Inflammatory macrophage treated with lipopolysaccharide for 1 hour (primary cell): Measurements from ENCODE around the gene SYNGR1.

Experiments used
- DNase-seq, 2 donors: peaks; one replicate each; pipeline ENCODE4 v3.0.0-alpha.2; 2020 to 2022

SYNGR1 gene

DNA sequence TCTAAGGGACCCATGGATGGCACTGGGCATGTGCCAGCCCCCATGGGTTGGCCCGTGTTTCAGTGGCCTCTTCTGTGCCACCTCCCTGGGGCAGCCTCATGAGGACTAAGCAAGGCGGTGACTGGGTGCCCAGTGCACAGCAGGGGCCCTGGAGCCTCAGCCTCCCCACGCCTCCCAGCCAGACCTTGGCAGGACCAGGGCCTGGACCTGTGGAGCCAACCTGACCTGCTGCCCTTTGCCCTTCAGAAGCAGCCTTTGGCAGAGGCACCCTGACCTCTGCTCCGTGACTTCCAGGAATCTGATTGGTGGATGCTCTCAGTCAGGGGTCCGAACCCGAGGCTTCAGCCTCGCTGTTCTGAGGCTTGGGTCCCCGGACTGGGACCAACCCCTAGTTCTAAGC lies 25.0 kb downstream of the SYNGR1 start:
- no peak for DNase-seq

DNA sequence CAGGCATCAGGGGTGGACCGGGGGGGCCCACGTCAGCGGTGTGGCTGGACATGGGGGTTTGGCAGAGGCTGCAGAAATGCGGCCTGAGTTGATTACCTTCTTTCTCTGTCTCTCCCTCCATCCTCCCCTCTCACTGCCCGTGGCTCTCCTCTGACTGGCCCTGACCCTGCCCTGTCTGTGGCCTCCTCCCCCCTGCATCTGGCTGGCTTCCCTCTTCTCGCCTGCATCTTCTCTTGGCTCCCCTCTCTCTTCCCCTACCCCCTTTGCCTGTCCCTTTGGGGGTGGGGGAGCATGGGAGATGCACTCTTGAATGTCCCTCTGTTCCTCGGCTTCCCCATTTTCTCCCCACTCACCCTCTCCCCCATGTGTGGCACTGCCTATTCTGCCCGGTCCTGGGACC lies 25.9 kb downstream of the SYNGR1 start:
- DNase-seq: no peak

DNA sequence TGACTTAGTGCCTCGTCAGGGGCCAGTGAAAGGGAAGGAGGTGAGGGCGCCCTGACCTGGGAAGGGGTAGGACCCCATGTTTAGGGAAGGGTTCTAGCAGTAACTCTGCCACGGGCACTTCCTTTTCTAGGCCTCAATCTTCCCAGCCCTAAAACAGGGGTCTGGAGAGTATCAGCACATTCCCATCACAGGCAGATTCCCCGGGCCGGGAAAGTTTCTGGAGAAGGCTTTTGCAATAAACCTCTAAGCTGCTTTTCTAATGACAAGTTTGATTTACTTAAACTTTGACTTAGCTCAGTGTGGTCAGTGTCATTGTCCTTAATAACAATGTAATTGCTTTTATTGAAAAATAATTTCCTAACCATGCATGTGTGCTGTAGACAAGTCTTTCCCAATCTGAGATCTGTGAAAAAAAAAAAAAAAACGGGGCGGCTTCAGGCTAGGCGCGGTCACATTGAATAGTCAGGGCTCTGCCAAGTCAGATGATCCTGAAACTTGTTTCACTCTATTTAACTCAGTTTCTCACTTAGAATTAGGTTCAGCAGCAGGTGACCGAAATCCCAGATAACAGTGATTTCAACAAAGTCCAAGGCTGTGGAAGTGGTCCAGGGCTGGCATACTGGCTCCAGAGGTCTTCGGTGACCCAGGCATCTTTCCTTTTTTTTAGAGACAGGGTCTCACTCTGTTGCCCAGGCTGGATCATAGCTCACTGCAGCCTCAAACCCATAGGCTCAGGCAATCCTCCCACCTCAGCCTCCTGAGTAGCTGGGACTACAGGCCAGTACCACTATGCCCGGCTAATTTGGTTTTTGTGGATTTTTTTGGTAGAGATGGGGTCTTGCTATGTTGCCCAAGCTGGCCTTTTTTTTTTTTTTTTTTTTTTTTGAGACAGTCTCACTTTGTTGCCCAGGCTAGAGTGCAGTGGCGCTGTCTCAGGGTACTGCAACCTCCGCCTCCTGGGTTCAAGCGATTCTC lies 30.3 kb downstream of the SYNGR1 start:
- DNase-seq: no peak

DNA sequence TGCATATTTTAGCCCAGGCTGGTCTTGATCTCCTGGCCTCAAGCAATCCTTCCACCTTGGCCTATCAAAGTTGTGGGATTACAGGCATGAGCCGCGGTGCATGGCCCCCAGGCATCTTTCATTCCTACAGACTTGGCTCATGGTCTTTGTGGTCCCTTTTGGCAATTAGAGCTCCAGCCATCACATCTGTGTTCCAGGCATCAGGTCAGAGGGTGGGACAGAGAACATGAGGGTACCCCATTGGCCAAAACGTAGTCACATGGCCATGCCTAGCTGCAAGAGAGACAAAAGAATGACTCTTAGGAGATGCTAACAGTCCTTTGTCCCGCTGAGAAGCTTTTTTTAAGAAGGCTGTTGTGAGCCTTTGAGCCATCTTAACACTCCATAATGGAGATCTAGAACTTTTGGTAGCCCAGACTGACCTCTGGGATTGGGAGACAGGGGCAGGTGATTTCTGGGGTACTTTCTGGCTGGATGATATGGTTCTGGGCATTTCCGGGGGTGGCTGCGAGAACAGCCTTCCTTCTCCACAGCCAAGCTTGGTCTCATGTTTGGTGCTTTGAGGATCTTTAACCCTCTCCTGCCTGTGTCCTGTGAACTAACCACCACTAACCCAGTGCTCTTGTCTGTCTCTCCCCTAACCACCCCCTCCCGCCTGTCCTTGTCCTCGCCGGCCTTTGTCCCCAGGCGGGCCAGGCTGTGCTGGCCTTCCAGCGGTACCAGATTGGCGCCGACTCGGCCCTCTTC lies 31.4 kb downstream of the SYNGR1 start:
- no peak for DNase-seq

DNA sequence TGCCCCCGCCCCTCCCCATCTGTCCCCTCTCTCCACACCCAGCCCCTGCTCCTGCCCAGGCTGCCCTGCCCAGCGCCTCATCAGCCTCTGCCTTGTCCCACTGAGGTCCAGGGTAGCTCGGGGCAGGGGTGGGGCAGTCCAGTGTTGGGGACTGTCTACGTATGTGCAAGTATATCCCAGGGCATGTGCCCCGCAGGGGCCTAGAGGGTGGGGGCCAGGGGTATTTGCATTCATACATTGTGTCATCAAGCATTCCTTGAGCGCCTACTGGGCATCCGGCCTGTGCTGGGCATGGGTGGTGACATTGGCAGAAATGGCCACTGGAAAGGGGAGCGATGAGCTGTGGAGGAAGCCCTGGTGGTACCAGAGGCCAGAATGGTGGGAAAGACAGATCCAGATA lies 32.1 kb downstream of the SYNGR1 start:
- DNase-seq: no peak

DNA sequence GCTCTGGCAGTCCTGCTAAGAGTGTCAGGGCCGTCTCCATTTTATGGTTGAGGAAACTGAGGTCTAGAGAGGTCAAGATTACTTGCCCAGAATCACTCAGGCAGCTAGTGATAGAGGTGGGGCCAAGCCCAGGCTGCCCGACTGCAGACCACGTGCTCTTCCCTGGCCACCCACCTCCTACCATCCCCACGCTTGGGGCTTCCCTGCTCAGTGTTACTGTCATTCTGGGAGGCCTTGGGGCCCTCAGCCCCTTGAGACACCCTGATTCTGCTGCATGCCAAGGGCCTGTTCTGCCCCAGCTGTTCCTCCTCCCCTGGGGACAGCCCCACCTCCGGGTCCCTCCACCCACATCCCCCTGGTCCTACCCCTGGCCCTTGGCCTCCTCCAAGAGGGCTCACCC lies 32.6 kb downstream of the SYNGR1 start:
- DNase-seq: no peak

DNA sequence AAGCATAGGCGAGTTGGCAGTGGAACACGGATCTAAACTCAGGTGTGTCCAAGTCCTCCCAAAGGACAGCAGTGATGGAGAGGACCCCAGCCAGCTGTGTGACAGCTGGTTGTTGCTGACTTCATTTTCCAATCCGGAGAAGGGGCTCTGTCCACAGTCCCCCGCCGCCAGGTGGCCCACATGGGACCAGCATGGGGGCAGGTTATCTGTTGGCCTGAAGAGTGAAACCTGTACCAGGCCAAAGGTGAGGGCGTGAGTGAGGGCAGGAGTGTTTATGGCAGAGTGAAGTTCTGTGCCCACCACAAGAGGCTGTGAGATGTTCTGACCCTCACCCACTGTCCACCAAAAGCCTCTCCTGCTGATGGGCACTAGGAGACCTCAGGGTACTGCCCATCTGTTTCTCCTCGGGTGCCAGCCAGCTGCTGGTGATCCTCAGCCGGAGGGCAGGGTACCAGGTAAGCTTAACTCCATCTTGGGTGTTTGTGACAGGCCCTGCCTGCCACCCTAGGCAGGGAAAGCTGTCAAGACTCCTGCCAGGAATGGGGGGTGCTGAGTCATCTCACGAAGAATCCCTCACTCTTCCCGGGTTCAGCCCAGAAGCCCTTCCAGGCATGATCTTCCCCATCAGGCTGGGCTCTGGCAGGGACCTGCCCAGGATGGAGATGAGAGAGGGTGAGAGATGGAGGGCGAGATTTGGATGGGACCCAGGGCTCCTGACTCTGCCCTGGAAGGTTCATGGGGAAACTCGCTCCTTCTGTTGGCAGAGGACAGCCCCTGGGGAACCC lies 34.2 kb downstream of the SYNGR1 start:
- DNase-seq: no peak

DNA sequence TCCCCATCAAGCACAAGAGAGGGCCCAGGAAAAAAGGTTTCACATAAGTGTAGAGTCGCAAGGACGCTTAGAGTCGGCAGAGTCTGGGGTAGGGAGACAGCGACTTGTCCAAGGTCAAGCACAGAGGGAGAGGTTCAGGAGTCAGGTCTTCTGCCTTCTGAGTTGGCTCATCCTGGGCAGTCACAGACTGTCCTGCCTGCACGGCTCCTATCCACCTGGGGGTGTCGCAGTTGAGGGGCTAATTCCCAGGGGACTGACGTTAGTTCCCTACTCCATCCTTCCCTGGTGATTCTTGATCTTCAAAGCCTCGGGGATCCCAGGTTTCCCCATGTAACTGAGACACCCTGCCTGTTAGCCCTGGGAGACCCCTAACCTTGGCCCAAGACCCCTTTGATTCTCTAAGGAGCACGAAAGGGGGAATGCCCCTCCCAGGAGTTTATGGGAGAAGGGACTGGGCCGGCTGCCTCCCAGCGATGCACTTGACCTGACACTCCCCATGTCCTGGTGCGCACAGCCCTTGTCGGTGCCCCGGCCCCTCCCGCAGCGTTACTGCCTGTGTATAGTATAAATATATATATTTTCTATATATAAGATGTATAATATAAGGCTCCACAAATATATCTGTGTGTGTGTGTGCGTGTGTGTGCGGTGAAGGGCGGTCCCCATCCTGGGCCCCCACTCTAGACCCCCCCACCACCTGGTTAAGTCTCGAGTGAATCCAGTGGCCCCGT lies 35.1 kb downstream of the SYNGR1 start:
- no peak for DNase-seq

DNA sequence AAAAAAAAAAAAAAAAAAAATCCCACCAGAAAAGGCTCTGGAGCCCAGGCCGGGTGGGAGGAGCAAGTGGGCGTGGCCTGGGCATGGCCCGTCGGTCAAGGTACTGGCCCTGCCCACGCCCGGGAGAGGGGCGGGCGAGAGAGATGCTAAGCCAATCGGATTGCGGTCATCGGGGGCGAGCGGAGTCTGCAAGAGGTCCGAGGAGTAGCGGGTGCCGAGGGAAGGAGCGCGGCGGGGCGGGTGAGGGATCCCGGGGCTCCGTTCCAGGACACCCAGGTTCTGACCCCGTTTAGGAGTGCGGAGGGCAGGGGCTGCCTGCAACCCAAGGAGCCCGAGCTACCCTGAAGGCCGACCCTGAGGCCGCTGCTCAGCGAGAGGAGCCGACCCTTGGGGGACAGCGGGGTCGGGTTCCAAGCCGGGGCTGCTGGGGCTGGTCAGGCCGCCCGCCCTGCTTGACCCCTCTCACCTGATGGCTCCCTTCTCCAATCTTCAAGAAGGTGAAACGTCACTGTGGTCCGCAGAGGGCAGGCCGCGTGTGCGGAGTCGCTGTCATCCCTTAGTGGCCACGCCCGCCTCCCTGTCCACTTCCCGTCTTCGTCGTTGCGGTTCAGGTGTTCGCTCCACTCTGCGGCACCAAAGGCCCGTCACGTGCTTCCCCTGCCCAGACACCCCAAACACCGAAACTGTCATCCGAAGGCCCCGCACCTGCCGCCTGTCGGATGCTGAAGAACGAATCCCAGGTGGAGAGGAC lies 38.6 kb downstream of the SYNGR1 start:
- peak; percentile 43 to 59 for DNase-seq

DNA sequence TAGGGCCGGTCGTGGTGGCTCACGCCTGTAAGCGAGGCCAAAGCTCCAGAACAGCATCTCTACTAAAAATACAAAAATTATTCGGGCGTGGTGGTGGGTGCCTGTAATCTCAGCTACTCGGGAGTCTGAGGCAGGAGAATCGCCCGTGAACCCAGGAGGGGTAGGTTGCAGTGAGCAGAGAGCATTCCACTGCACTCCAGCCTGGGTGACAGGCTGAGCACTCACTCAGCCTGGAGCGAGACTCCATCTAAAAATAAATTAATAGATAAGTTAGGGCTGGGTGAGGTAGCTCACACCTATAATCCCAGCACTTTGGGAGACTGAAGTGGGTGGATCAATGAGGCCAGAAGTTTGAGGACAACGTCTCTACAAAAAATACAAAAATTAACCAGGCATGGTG lies 39.6 kb downstream of the SYNGR1 start:
- no peak for DNase-seq

DNA sequence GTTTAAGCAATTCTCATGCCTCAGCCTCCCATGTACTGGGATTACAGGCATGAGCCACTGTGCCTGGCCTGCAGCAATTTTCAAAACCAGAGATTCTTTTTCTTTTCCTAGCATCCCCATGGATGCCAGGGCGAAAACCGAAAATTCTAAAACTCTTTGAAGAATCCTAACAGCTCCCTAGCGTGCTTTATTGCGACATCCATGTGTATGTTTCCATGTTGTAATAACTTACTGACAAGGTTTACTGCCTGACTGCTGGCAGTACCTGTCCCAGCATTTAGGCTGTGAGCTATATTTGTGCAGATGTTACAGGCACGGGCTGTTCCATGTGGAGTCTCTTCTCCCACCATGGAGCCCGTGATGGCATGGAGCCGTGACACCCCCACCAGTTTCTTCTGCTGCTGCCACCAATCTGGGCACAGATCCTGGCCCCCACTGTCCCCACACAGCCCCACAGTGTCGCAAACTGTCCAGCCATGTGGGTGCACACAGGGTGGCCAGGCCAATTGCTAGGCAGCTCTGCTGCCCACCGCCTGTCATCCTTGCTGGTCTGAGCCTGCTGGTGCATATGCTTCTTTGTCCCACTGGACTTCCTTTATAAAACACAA lies 42.7 kb downstream of the SYNGR1 start:
- DNase-seq: no peak

DNA sequence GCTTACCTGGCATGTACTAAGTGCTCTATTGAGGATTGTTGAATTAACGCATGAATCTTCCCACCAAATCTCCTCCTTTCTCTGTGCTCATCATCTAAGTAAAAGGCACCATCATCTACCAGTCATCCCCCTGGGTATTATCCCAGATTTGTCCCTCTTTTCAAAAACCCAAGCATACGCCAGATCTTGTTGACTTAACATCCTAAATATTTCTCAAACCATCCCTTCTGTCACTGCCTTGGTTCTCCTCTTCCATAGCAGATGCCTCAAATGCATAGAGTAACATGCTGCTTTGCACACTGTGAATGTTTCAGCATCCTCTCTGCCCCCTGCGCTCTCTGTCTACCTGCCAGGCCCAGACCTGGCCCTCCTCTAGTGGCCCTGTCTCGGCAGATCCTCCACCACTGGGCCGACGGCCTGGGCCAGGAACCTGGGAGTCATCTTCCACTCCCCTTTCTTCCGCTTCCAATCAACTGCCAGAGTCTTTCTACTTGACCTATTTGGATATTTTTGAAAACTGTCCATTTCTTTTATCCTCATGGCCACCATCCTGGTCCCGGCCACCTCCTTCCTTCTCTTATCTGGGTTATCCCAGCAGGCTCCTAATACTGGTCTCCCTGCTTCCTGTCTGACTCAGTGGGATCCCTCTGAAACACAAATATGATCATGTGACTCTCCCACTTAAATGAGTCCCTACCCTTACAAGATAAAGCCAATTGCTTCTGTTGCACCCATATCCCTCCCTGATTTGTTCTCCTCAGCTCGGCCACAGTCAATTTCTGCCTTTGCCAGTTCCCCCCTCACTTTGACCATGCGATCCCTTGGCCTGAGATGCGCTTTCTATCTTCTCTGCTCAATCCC lies 46.4 kb downstream of the SYNGR1 start:
- no peak for DNase-seq

DNA sequence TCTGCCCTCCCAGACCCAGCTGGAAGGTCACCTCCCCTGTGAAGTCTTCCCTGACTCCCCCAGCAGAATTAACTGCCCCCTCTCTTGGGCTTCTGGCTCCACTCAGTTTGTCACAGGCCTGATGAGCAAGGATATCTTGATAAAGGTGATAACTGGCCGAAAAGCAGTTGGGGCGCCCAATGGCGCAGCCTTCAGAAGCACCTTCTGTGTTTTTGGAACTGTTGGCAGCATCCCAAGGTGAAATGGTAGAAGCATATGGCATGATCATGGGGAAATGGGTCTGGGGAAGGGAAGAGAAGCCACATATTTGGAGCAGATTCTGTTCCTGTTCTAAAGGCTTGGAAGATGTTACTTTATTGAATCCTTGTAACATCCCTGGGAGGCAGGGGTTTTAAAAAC lies 47.0 kb downstream of the SYNGR1 start:
- DNase-seq: no peak

DNA sequence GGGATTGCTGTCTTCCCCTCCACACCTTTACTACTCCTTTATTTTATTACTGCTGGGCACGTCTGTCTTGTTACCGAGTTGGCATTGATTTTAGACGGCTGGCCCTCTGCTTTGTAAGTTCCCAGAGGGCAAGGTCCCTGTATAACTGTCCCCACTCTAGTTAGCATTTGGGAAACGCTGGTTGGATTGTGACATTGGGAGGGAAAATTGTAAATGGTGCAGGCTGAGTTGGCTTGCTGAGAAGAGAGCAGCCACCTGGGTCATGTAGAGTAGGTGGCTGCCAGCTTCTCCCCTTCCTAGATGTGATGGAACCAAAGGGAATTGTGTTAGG lies 51.5 kb downstream of the SYNGR1 start:
- no peak for DNase-seq

DNA sequence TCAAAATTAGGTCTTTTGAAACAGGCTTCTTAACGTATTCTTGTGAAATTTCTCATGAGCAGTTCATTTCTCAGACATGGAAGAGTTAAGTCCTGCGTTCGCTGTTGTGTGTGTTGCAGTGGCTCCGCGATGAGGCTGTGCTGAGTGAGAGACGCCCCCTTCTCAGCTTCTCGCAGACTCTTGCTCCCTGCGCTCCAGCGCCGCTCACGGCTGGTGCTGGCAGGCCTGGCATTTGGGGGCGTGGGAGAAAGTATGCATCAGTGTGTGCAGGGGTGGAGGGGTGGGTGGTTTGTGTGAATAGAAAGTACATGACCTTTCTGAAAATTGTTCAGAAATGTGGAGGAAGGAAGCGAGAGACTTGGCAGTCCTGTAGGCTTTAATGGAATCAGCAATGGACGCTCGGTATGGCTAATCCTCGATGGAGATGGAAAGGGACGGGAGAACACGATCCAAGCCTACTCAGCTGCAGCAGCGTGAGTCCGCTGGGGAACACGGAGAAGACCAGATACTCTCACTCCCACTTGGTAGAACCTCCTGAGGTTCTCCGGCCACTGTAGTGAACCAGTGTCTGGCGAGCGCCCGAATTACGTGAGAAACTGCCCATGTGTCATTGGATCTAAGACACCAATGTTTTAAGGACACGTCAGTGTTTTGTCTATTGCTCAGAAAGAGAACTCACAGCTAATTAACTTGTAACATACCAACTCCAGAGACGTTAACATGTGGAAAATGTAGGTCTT lies 55.7 kb downstream of the SYNGR1 start:
- DNase-seq: peak in 1 of 2 donors; percentile 43

DNA sequence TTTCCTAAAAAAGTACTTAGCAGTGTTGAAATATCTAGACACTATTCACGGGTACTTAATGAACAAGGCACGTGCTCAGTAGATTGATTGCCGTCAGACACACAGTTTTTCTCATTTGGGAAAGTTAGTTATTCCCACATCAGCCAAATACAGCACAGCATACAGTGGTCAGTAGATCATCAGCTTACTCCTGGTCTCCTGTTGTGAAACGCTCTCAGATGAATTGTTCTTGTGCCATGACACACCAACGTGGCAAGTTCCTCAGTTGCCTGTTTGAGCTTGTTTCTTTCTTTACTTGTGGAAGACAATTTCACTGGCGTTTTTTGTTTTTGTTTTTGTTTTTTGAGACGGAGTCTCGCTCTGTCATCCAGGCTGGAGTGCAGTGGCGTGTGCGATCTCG lies 58.4 kb downstream of the SYNGR1 start:
- peak; percentile 55 to 78 for DNase-seq

DNA sequence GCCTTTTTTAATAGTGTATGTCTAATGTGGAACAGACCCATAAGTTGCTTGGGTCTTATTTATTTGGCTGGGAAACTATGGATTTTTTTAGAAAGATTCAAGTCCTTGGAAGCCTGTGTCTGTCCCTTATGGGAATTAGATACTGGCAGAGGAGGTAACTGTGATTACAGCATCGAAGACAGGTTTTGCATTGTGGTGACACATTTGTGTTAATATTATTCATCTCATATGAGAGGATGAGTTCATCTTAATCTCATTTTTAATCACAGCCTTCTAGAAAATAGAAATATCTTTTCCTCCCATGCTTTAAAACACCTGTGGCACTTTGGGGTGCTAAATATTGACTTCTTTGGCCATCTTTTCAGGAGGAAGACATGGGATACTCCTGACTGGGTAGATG lies 59.0 kb downstream of the SYNGR1 start:
- no peak for DNase-seq

DNA sequence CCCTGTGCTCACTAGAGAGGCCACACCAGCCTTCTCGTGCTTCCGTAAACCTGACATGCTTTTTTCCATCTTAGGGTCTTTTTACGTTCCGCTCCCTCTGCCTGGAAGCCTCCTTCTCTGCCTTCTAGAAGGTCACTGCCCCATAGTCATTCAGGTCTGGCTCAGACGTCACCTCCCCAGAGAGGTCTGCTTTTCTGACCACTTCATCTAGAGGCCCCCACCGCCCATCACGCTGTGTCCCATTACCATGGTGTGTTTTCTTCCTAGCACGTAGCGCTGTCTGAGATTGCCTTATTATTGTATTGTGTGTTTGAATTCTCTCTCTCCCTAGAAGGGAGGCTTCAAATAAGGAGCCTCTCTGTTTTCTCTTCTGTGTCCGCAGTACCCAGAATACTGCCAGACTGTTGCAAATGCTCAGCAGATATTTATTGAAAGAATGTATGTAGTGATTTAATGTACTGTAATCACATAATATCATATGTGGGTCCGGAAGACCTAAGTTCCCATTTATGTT lies 59.8 kb downstream of the SYNGR1 start:
- DNase-seq: no peak

DNA sequence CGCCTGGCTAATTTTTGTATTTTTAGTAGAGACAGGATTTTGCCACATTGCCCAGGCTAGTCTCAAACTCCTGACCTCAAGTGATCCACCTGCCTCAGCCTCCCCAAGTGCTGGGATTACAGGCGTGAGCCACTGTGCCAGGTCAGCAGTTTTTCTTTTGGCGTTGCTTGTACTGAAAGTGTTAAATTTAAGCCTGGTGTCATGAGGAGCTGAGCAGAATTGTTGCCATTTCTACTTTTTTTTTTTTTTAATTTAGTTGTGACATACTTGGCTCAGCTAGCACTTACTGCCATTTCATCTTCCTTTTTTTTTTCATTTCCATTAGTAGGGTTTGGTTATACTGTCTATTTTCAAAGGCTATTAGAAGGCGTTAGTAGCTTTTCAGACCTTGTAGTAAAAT lies 60.5 kb downstream of the SYNGR1 start:
- peak; percentile 40 to 53 for DNase-seq
